DND-41 (cell line): ENCODE measurements around the gene SUSD6.

Experiments
- ATAC-seq: fragments of 200-7000 bp; cut with Tn5 transposase; 3 replicates; pipeline ENCODE4 v1.9.1; 2021; ENCODE audit warnings: low read depth; ENCODE audit not compliant: insufficient read depth
- DNase-seq: peaks from one replicate; pipeline ENCODE4 v3.0.0-alpha.2; 2020
- H2AFZ ChIP-seq: 2 replicates; pipeline ENCODE4 v1.6.0; 2012; ENCODE audit warnings: low read depth, low read length
- H3K27ac ChIP-seq: 2 replicates; pipeline ENCODE4 v1.5.1; 2012; ENCODE audit warnings: low read length, inconsistent platforms
- H3K27me3 ChIP-seq: fragments of 200-600 bp; sonication (generic); 2 replicates; pipeline ENCODE4 v1.6.0; 2012; ENCODE audit warnings: low read length, mild to moderate bottlenecking, inconsistent platforms; ENCODE audit not compliant: insufficient read depth, poor library complexity
- H3K36me3 ChIP-seq: 2 replicates; pipeline ENCODE4 v1.5.1; 2012; ENCODE audit warnings: low read length, inconsistent platforms; ENCODE audit not compliant: insufficient read depth
- H3K4me1 ChIP-seq: 2 replicates; pipeline ENCODE4 v1.5.1; 2012; ENCODE audit warnings: mild to moderate bottlenecking, low read length; ENCODE audit not compliant: insufficient read depth
- H3K4me2 ChIP-seq: 2 replicates; pipeline ENCODE4 v1.6.0; 2012; ENCODE audit warnings: mild to moderate bottlenecking, moderate library complexity, low read length, inconsistent platforms; ENCODE audit not compliant: insufficient read depth
- H3K4me3 ChIP-seq, 2 experiments: fragments of 200-600 bp in 1 of 2; shearing (Covaris generic) in 1 of 2; 2 replicates each; pipeline ENCODE4 v1.5.1; 2012 to 2016; ENCODE audit warnings: inconsistent platforms in 2 of 2, low read length in 2 of 2, mild to moderate bottlenecking in 2 of 2, low read depth in 1 of 2, moderate library complexity in 1 of 2
- H3K79me2 ChIP-seq: 2 replicates; pipeline ENCODE4 v1.6.0; 2012; ENCODE audit warnings: low read length, inconsistent platforms; ENCODE audit not compliant: insufficient read depth
- H3K9ac ChIP-seq: 2 replicates; pipeline ENCODE4 v1.6.0; 2012; ENCODE audit warnings: low read depth, mild to moderate bottlenecking, inconsistent platforms, low read length, moderate library complexity
- H3K9me3 ChIP-seq: 2 replicates; pipeline ENCODE4 v1.5.1; 2012; ENCODE audit warnings: low read length, moderate library complexity, mild to moderate bottlenecking, inconsistent platforms; ENCODE audit not compliant: insufficient read depth, severe bottlenecking
- H4K20me1 ChIP-seq: 2 replicates; pipeline ENCODE4 v1.6.0; 2012; ENCODE audit warnings: low read length; ENCODE audit not compliant: insufficient read depth
- EZH2 ChIP-seq: IDR thresholded peaks from 3 replicates; pipeline ENCODE4 v1.6.1; 2012; ENCODE audit warnings: borderline replicate concordance, low read depth, mild to moderate bottlenecking, moderate library complexity, low read length, inconsistent platforms; ENCODE audit not compliant: severe bottlenecking
- TF ChIP-seq, protein P1 (sequence below): IDR thresholded peaks from 2 replicates; pipeline ENCODE4 v1.5.1; 2012; ENCODE audit warnings: borderline replicate concordance, low read length, moderate library complexity, mild to moderate bottlenecking; ENCODE audit not compliant: poor library complexity, severe bottlenecking; ENCODE audit errors: extremely low read depth

Gene SUSD6

DNA sequence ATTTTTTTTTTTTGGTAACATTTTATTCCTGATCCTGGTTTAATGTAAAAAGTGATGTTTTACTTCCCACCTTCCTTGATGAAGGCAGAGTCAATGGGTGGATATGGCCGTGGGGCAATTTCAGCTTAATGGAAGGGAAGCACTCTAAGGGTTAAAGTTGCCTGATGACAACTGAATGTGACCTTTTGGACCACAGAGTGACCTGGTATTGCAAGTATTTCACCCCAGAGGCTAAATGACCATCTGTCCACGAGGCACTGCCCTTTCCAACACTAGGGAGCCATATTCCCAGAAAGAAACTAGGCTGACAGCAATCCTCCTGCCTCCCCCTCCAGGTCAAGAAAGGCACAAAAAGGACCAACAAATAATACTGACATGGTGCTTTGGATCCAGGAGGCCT is 41.5 kb upstream of the SUSD6 start:
- Histone ChIP-seq H3K4me3 (no peak overlapping the region), H4K20me1 (no peaks in the 10 kb centered on the region), H3K36me3 (no peaks in the 10 kb centered on the region), H3K27ac (no peak overlapping the region), H3K79me2 (no peaks in the 10 kb centered on the region), H3K27me3 (peaks cover 14% of the 10 kb centered on the region), H3K9ac (no peak overlapping the region), H2AFZ (no peak overlapping the region), H3K9me3 (no peaks in the 10 kb centered on the region), H3K4me2 (no peak overlapping the region), H3K4me1 (no peaks in the 10 kb centered on the region)
- no peak for TF ChIP-seq EZH2
- TF ChIP-seq, protein P1, sequence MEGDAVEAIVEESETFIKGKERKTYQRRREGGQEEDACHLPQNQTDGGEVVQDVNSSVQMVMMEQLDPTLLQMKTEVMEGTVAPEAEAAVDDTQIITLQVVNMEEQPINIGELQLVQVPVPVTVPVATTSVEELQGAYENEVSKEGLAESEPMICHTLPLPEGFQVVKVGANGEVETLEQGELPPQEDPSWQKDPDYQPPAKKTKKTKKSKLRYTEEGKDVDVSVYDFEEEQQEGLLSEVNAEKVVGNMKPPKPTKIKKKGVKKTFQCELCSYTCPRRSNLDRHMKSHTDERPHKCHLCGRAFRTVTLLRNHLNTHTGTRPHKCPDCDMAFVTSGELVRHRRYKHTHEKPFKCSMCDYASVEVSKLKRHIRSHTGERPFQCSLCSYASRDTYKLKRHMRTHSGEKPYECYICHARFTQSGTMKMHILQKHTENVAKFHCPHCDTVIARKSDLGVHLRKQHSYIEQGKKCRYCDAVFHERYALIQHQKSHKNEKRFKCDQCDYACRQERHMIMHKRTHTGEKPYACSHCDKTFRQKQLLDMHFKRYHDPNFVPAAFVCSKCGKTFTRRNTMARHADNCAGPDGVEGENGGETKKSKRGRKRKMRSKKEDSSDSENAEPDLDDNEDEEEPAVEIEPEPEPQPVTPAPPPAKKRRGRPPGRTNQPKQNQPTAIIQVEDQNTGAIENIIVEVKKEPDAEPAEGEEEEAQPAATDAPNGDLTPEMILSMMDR, result no peak
- ATAC-seq (no peak), DNase-seq (no peak)

DNA sequence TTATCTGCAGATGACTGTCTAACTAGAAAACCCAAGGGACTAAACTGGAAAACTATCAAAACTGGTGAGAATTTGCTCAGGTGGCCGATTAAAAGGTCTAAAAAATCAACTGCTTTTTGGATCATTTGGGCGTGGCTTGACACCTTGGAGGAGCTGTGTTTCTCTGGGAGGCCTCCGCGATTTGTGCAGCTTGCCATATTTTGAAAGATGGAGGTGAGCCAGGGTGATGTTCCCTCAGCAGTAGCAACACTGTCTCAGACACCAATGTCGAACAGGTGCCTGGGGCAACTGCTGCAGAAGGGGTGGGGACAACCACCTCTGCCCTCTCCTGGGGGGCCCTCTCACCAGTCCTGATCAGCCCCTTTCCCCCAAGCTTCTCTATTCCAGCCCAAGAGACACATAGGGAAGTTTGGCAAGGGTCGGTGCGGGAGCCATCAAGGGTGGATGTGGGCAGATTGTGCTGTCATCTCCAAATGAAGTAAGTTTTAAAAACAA is 40.5 kb upstream of the SUSD6 start:
- no peak overlapping the region for H3K9ac ChIP-seq
- no peak overlapping the region for H3K27ac ChIP-seq
- no peak overlapping the region for H3K4me3 ChIP-seq
- no peaks in the 10 kb centered on the region for H3K36me3 ChIP-seq
- H3K9me3 ChIP-seq, result no peaks in the 10 kb centered on the region
- DNase-seq (no peak), ATAC-seq (no peak)
- no peak overlapping the region for H3K4me2 ChIP-seq
- no peaks in the 10 kb centered on the region for H3K79me2 ChIP-seq
- no peaks in the 10 kb centered on the region for H3K4me1 ChIP-seq
- no peaks in the 10 kb centered on the region for H4K20me1 ChIP-seq
- TF ChIP-seq, protein P1, result no peak
- no peak for TF ChIP-seq EZH2
- peaks cover 14% of the 10 kb centered on the region for H3K27me3 ChIP-seq
- no peak overlapping the region for H2AFZ ChIP-seq

- Histone ChIP-seq H3K9ac (no peak overlapping the region), H4K20me1 (no peaks in the 10 kb centered on the region), H3K79me2 (no peaks in the 10 kb centered on the region), H3K4me1 (no peaks in the 10 kb centered on the region), H3K9me3 (no peaks in the 10 kb centered on the region), H3K36me3 (no peaks in the 10 kb centered on the region), H3K27ac (no peak overlapping the region), H3K4me2 (no peak overlapping the region), H3K27me3 (peaks cover 12% of the 10 kb centered on the region), H3K4me3 (no peak overlapping the region), H2AFZ (no peak overlapping the region)
- no peak for ATAC-seq
- no peak for TF ChIP-seq EZH2
- TF ChIP-seq, protein P1, result no peak
- DNase-seq, result no peak
These were observed 39.9 kb upstream of the SUSD6 start for GRCh38 chr14:69571449-69572029.
